ENCODE results near the gene LRP11. TPM values are rescaled to one million over a fixed set of nuclear protein-coding genes. Genes with fewer than 3 reads are reported as not detected.
A peak's percentile ranks its signal among the peaks of the same experiment; 100 is the strongest.

LRP11 gene
- total and polyA plus RNA-seq, 2 of the 13 experiments (the other 11 are each of a cell fraction or from before 2014, with no cell fraction given): 32.4 to 48.9 TPM

DNA sequence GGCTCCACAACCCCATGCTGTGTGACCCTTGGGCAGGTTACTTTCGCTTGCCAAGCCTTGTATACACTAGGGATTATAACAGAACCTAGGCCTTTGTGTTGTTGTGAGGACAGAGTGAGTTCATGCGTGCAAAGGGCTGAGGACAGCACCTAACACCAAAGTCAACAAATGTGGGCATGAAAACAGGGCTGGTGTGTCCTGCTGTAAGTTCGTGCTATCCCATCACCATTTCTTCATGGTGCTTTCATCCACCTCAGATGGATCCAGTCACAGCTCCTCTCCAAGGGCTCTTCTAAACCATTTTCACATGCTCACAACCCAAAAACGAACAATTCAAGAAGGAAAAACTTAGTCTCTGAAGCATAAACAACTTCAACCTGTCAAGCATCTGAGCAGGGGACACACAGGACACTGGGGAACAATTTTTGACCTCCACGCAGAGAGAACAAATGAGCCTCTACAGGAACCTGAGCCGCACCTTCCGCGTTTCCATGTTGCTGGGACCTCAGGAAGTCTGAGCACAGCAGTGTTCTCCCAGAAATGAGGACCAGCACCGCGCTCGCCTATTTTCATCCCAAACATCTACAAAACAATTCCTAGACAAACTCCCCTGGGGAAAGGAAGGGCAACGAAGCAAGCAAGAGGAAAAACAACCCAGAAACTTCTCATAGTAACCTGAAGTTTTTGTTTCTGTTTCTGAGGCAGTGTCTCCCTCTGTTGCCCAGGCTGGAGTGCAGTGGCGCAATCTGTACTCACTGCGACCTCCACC, 3.1 kb downstream of the LRP11 start (continued):
- TF ChIP-seq, protein P1, sequence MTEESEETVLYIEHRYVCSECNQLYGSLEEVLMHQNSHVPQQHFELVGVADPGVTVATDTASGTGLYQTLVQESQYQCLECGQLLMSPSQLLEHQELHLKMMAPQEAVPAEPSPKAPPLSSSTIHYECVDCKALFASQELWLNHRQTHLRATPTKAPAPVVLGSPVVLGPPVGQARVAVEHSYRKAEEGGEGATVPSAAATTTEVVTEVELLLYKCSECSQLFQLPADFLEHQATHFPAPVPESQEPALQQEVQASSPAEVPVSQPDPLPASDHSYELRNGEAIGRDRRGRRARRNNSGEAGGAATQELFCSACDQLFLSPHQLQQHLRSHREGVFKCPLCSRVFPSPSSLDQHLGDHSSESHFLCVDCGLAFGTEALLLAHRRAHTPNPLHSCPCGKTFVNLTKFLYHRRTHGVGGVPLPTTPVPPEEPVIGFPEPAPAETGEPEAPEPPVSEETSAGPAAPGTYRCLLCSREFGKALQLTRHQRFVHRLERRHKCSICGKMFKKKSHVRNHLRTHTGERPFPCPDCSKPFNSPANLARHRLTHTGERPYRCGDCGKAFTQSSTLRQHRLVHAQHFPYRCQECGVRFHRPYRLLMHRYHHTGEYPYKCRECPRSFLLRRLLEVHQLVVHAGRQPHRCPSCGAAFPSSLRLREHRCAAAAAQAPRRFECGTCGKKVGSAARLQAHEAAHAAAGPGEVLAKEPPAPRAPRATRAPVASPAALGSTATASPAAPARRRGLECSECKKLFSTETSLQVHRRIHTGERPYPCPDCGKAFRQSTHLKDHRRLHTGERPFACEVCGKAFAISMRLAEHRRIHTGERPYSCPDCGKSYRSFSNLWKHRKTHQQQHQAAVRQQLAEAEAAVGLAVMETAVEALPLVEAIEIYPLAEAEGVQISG (CRISPR knock-in tag; IDR thresholded peaks at IDR 0.05): peak; percentile 61; the same call in 1 of the 2 replicates
- TF ChIP-seq ZNF776 (CRISPR knock-in tag; IDR thresholded peaks at IDR 0.05) (peak; percentile 40; the same call in 1 of the 2 replicates), ZNF746 (CRISPR knock-in tag; IDR thresholded peaks at IDR 0.05) (no peak; the same call in 1 of the 2 replicates), LCORL (IDR thresholded peaks at IDR 0.05) (no peak), LCORL (CRISPR knock-in tag; IDR thresholded peaks at IDR 0.05) (peak; percentile 43; the same call in 1 of the 2 replicates), THAP11 (CRISPR knock-in tag; IDR thresholded peaks at IDR 0.05) (peak; percentile 47), ZNF180 (CRISPR knock-in tag; IDR thresholded peaks at IDR 0.05; ENCODE audit: borderline replicate concordance, low read depth) (no peak), ZFP90 (CRISPR knock-in tag; IDR thresholded peaks at IDR 0.05; ENCODE audit: borderline replicate concordance) (peak; percentile 42; the same call in 1 of the 2 replicates), SALL1 (CRISPR knock-in tag; IDR thresholded peaks at IDR 0.05) (peak; percentile 92), KLF12 (CRISPR knock-in tag; IDR thresholded peaks at IDR 0.05; ENCODE audit: borderline replicate concordance) (no peak), FOXA1 (IDR thresholded peaks at IDR 0.05) (peak; percentile 81), FOXA1 (CRISPR knock-in tag; IDR thresholded peaks at IDR 0.05) (peak; percentile 97), FOSL1 (CRISPR knock-in tag; IDR thresholded peaks at IDR 0.05; ENCODE audit: borderline replicate concordance) (0 out of 2 replicates have a peak, but pooled peaks have one; percentile 10)
- TF ChIP-seq, protein P2, sequence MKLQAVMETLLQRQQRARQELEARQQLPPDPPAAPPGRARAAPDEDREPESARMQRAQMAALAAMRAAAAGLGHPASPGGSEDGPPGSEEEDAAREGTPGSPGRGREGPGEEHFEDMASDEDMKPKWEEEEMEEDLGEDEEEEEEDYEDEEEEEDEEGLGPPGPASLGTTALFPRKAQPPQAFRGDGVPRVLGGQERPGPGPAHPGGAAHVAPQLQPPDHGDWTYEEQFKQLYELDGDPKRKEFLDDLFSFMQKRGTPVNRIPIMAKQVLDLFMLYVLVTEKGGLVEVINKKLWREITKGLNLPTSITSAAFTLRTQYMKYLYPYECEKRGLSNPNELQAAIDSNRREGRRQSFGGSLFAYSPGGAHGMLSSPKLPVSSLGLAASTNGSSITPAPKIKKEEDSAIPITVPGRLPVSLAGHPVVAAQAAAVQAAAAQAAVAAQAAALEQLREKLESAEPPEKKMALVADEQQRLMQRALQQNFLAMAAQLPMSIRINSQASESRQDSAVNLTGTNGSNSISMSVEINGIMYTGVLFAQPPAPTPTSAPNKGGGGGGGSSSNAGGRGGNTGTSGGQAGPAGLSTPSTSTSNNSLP (IDR thresholded peaks at IDR 0.05; ENCODE audit: low read depth, low read length): 0 out of 2 replicates have a peak, but pooled peaks have one; percentile 6
- TF ChIP-seq, protein P3, sequence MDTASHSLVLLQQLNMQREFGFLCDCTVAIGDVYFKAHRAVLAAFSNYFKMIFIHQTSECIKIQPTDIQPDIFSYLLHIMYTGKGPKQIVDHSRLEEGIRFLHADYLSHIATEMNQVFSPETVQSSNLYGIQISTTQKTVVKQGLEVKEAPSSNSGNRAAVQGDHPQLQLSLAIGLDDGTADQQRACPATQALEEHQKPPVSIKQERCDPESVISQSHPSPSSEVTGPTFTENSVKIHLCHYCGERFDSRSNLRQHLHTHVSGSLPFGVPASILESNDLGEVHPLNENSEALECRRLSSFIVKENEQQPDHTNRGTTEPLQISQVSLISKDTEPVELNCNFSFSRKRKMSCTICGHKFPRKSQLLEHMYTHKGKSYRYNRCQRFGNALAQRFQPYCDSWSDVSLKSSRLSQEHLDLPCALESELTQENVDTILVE (CRISPR knock-in tag; IDR thresholded peaks at IDR 0.05): peak; percentile 85
- TF ChIP-seq, protein P4, sequence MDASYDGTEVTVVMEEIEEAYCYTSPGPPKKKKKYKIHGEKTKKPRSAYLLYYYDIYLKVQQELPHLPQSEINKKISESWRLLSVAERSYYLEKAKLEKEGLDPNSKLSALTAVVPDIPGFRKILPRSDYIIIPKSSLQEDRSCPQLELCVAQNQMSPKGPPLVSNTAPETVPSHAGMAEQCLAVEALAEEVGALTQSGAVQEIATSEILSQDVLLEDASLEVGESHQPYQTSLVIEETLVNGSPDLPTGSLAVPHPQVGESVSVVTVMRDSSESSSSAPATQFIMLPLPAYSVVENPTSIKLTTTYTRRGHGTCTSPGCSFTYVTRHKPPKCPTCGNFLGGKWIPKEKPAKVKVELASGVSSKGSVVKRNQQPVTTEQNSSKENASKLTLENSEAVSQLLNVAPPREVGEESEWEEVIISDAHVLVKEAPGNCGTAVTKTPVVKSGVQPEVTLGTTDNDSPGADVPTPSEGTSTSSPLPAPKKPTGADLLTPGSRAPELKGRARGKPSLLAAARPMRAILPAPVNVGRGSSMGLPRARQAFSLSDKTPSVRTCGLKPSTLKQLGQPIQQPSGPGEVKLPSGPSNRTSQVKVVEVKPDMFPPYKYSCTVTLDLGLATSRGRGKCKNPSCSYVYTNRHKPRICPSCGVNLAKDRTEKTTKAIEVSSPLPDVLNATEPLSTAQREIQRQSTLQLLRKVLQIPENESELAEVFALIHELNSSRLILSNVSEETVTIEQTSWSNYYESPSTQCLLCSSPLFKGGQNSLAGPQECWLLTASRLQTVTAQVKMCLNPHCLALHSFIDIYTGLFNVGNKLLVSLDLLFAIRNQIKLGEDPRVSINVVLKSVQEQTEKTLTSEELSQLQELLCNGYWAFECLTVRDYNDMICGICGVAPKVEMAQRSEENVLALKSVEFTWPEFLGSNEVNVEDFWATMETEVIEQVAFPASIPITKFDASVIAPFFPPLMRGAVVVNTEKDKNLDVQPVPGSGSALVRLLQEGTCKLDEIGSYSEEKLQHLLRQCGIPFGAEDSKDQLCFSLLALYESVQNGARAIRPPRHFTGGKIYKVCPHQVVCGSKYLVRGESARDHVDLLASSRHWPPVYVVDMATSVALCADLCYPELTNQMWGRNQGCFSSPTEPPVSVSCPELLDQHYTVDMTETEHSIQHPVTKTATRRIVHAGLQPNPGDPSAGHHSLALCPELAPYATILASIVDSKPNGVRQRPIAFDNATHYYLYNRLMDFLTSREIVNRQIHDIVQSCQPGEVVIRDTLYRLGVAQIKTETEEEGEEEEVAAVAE (CRISPR knock-in tag; IDR thresholded peaks at IDR 0.05; ENCODE audit: borderline replicate concordance): peak; percentile 66
